SU-DHL-6 (cell line): ENCODE results near the gene SYT13.

Experiments
- H2AFZ ChIP-seq: fragments of 200-600 bp; sonication (generic); 2 replicates; pipeline ENCODE4 v1.6.1; 2014; ENCODE audit warnings: low read depth, mild to moderate bottlenecking, moderate library complexity, mixed read lengths, antibody characterized with exemption, low read length; ENCODE audit not compliant: severe bottlenecking
- H3F3A ChIP-seq: fragments of 200-600 bp; shearing (Covaris generic); 2 replicates; pipeline ENCODE4 v1.6.0; 2016; ENCODE audit warnings: antibody characterized with exemption, mild to moderate bottlenecking; ENCODE audit not compliant: insufficient read depth
- H3K27ac ChIP-seq: fragments of 200-600 bp; sonication (generic); 2 replicates; pipeline ENCODE4 v1.5.1; 2016; ENCODE audit warnings: low read depth, mild to moderate bottlenecking, low read length, moderate library complexity, mixed read lengths
- H3K27me3 ChIP-seq: fragments of 200-600 bp; sonication (generic), shearing (Covaris generic); 2 replicates; pipeline ENCODE4 v1.6.0; 2014; ENCODE audit warnings: mild to moderate bottlenecking, low read length
- H3K36me3 ChIP-seq: fragments of 200-600 bp; sonication (generic); 2 replicates; pipeline ENCODE4 v1.6.1; 2014; ENCODE audit warnings: mild to moderate bottlenecking, low read length, mixed read lengths
- H3K4me2 ChIP-seq: fragments of 300-600, 200-600 bp; shearing (Covaris generic), sonication (generic); 2 replicates; pipeline ENCODE4 v1.6.0; 2014; ENCODE audit warnings: low read length, low read depth, mild to moderate bottlenecking; ENCODE audit not compliant: poor library complexity, severe bottlenecking
- H3K4me3 ChIP-seq: fragments of 200-600 bp; sonication (generic); 2 replicates; pipeline ENCODE4 v1.5.1; 2014; ENCODE audit warnings: antibody characterized with exemption, low read length, mild to moderate bottlenecking, mixed read lengths; ENCODE audit not compliant: insufficient read depth, poor library complexity, severe bottlenecking
- H3K79me2 ChIP-seq: fragments of 200-600 bp; sonication (generic); 2 replicates; pipeline ENCODE4 v1.6.1; 2014; ENCODE audit warnings: mild to moderate bottlenecking, low read length, moderate library complexity; ENCODE audit not compliant: insufficient read depth
- H3K9ac ChIP-seq: fragments of 200-600 bp; sonication (generic); 2 replicates; pipeline ENCODE4 v1.7.0; 2014; ENCODE audit warnings: mild to moderate bottlenecking, low read length
- H3K9me2 ChIP-seq: fragments of 200-600 bp; sonication (generic); replicated peaks from 2 replicates; pipeline ENCODE4 v1.6.1; 2014; ENCODE audit warnings: low read length; ENCODE audit not compliant: insufficient read depth
- H3K9me3 ChIP-seq: fragments of 200-600 bp; sonication (generic); 2 replicates; pipeline ENCODE4 v1.6.1; 2014; ENCODE audit warnings: low read length, mixed read lengths; ENCODE audit not compliant: insufficient read depth
- H4K20me1 ChIP-seq: fragments of 200-600 bp; sonication (generic); 2 replicates; pipeline ENCODE4 v1.6.1; 2014; ENCODE audit warnings: low read depth, mild to moderate bottlenecking, antibody characterized with exemption, low read length, moderate library complexity, mixed read lengths
- EZH2phosphoT487 ChIP-seq: fragments of 200-600 bp; sonication (generic), shearing (Covaris generic); conservative IDR thresholded peaks from 2 replicates; pipeline ENCODE4 v1.6.1; 2018; ENCODE audit warnings: mild to moderate bottlenecking, antibody characterized with exemption, low read length, moderate library complexity, mixed read lengths
- TF ChIP-seq, protein P1 (sequence below): fragments of 200-600 bp; sonication (generic); IDR thresholded peaks from one replicate; pipeline ENCODE4 v1.5.1; 2017; ENCODE audit warnings: antibody characterized with exemption, mild to moderate bottlenecking, low read length, moderate library complexity; ENCODE audit not compliant: insufficient read depth, poor library complexity, severe bottlenecking

SYT13 gene

DNA sequence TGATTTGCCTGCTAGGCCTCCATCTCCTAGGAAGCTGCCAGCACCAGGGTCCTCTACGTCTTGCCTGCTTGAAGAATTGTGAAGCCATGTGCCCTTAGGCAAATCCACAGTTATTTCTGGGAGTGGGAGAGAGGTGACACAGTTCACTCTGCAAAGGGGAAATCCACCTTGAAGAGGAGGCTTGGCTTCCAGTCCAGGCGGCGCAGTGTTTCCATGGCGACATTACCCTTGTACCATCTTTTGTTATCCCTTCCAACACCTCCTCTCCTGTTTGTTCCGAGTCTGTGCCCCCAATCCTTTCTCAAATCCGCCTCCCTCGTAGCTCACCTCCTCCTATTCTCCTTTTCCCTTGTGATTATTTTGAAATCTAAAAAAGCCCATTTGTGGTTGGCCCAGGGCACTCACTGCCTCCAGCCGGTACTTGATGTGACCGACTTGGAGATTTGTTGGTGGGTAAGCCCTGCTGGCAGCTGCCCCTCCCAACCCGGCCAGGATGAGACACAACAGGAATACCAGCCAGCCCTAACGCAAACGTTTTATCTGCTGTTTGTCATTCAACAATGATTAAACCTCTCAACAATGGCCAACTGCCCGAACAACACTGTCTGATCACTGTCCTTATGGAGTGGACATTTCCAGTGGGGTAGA lies 18.4 kb downstream of the SYT13 start:
- no peaks in the 10 kb centered on the region for H3K79me2 ChIP-seq
- no peak overlapping the region for H2AFZ ChIP-seq
- H4K20me1 ChIP-seq = no peaks in the 10 kb centered on the region
- no peak for TF ChIP-seq EZH2phosphoT487
- TF ChIP-seq, protein P1, sequence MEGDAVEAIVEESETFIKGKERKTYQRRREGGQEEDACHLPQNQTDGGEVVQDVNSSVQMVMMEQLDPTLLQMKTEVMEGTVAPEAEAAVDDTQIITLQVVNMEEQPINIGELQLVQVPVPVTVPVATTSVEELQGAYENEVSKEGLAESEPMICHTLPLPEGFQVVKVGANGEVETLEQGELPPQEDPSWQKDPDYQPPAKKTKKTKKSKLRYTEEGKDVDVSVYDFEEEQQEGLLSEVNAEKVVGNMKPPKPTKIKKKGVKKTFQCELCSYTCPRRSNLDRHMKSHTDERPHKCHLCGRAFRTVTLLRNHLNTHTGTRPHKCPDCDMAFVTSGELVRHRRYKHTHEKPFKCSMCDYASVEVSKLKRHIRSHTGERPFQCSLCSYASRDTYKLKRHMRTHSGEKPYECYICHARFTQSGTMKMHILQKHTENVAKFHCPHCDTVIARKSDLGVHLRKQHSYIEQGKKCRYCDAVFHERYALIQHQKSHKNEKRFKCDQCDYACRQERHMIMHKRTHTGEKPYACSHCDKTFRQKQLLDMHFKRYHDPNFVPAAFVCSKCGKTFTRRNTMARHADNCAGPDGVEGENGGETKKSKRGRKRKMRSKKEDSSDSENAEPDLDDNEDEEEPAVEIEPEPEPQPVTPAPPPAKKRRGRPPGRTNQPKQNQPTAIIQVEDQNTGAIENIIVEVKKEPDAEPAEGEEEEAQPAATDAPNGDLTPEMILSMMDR = no peak
- no peaks in the 10 kb centered on the region for H3K36me3 ChIP-seq
- no peaks in the 10 kb centered on the region for H3K9me2 ChIP-seq
- H3K27ac ChIP-seq = no peak overlapping the region
- no peak overlapping the region for H3K4me3 ChIP-seq
- no peak overlapping the region for H3K9ac ChIP-seq
- H3K27me3 ChIP-seq = 0 out of 2 replicates have a peak, but pooled peaks cover 4% of the 10 kb centered on the region
- no peak overlapping the region for H3K4me2 ChIP-seq
- no peaks in the 10 kb centered on the region for H3K9me3 ChIP-seq
- H3F3A ChIP-seq = no peaks in the 10 kb centered on the region

GRCh38 chr11:45267052-45267451 lies 19.1 kb downstream of the SYT13 start:
- Histone ChIP-seq H4K20me1 (no peaks in the 10 kb centered on the region), H3K9ac (no peak overlapping the region), H3K9me3 (no peaks in the 10 kb centered on the region), H3K79me2 (no peaks in the 10 kb centered on the region), H3K36me3 (no peaks in the 10 kb centered on the region), H3F3A (no peaks in the 10 kb centered on the region), H3K4me2 (no peak overlapping the region), H2AFZ (no peak overlapping the region), H3K4me3 (no peak overlapping the region), H3K27me3 (0 out of 2 replicates have a peak, but pooled peaks cover 4% of the 10 kb centered on the region), H3K9me2 (no peaks in the 10 kb centered on the region), H3K27ac (no peak overlapping the region)
- TF ChIP-seq EZH2phosphoT487 = no peak
- TF ChIP-seq, protein P1 = no peak

DNA sequence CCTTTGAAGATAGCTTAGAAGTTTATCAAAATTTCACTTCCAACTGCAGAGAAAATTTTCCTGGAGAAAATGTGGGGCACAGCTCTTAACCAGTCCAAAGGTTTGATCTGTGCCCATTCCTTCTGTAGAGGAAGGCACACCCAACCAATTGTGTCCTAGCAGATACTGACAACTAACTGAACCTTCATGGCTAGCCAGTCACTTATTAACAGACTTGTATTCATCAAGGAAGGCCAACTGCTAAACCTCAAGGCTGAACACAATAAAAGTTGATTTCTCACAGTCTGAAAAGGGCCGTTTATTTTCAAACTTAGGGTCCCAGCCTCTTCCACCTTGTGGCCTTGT lies 19.5 kb downstream of the SYT13 start:
- Histone ChIP-seq H3K4me2 (no peak overlapping the region), H3K36me3 (no peaks in the 10 kb centered on the region), H3K79me2 (no peaks in the 10 kb centered on the region), H3K9me2 (no peaks in the 10 kb centered on the region), H3K4me3 (no peak overlapping the region), H2AFZ (no peak overlapping the region), H3K27ac (no peak overlapping the region), H3F3A (no peaks in the 10 kb centered on the region), H3K27me3 (0 out of 2 replicates have a peak, but pooled peaks cover 4% of the 10 kb centered on the region), H4K20me1 (no peaks in the 10 kb centered on the region), H3K9ac (no peak overlapping the region), H3K9me3 (no peaks in the 10 kb centered on the region)
- TF ChIP-seq EZH2phosphoT487 = no peak
- TF ChIP-seq, protein P1 = no peak
